Fibroblast of lung (primary cell): ENCODE measurements around the gene NKD1.

ENCODE experiments used
- CTCF ChIP-seq, 2 donors: IDR thresholded peaks in 1 of 2; conservative IDR thresholded peaks in 1 of 2; 1 replicate in 1 of 2; 2 replicates in 1 of 2; pipeline ENCODE4 v1.5.1; 2011 to 2012; ENCODE audit warnings: low read length in 2 of 2, control low read depth in 1 of 2, inconsistent platforms in 1 of 2, low read depth in 1 of 2, mild to moderate bottlenecking in 1 of 2
- EZH2 ChIP-seq: IDR thresholded peaks from 2 replicates; pipeline ENCODE4 v1.5.1; 2012; ENCODE audit warnings: low read length, control low read depth, mild to moderate bottlenecking; ENCODE audit errors: missing control alignments

- no peak for TF ChIP-seq EZH2
- TF ChIP-seq CTCF (conservative IDR thresholded peaks at IDR 0.05 in 1 of 2, IDR thresholded peaks at IDR 0.05 in 1 of 2; ENCODE audit: low read depth in 1 of 2, low read length in 2 of 2), result no peak
These were observed 7.5 kb upstream of the NKD1 start for GRCh38 chr16:50540711-50541007.
